ENCODE results near the gene BCAT1.
"Not testable (repeated sequence)": the region's sequence is repeated elsewhere in the genome, so short reads cannot be mapped to it uniquely, and the experiment has no call there.

The BCAT1 gene

DNA sequence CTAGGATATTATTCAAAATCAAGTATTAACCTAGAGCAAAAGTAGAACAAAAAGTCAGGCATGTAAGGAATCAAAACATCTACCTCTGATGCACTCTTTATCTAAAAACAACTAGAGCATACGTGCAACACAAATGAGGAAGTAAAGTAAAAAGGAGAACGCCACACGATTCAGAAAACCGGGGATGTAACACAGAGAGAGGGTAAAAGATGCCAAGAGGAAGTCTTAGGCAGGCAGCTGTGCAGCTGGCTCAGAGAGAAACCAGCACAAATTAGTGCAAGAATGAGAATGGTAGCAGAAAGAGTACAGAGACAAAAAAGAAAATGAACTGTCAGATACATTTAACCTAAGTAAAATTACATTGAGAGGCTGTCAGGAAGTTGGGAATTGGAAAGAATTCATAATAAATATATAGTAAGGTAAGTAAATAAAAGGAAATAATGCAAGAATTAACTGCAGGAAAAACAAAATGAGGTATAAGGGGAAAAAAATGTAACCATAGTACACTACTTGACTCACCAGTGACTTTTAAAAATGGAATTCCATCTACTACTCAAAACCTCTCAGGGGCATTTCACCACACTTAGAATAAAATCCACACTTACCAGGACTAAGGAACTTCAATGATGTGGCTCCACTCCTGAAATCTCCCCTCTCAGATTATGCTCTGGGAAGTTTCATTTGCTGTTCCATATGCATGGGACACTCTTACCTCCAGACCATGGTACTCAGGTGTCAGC is 17.1 kb downstream of the BCAT1 start:
- no peak for DNase-seq (ENCODE audit: low read depth in 1 of 2, low spot score in 1 of 2)
- in situ Hi-C loops (cut with HindIII; ENCODE audit: low pct_unique_long_range_greater_than_20kb, low sequenced_read_pairs): no loop called here
- no peak for TF ChIP-seq JUND (IDR thresholded peaks at IDR 0.05; ENCODE audit: low read depth)

DNA sequence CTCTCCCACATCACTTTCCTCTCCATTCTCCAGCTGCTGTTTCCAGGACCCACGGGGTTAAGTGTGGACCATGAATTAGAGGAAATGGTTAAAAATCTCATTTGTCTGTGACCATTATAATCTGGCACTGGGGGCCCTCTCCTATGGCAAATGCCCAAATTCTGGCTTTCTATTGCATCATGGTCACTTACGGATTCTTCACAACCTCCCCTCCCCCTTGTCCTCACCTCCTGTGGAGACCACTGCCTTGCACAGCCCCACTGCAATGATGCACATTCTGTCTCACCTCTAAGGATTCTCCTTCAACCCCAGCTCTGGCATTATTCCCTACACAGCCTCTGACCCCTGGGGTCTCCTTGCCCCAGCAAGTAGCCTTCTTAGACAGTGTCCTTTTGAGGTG is 18.9 kb downstream of the BCAT1 start:
- DNase-seq (ENCODE audit: low read depth in 1 of 2, low spot score in 1 of 2): no peak
- in situ Hi-C loops (cut with HindIII; ENCODE audit: low pct_unique_long_range_greater_than_20kb, low sequenced_read_pairs): no loop called here
- TF ChIP-seq JUND (IDR thresholded peaks at IDR 0.05; ENCODE audit: low read depth): no peak

DNA sequence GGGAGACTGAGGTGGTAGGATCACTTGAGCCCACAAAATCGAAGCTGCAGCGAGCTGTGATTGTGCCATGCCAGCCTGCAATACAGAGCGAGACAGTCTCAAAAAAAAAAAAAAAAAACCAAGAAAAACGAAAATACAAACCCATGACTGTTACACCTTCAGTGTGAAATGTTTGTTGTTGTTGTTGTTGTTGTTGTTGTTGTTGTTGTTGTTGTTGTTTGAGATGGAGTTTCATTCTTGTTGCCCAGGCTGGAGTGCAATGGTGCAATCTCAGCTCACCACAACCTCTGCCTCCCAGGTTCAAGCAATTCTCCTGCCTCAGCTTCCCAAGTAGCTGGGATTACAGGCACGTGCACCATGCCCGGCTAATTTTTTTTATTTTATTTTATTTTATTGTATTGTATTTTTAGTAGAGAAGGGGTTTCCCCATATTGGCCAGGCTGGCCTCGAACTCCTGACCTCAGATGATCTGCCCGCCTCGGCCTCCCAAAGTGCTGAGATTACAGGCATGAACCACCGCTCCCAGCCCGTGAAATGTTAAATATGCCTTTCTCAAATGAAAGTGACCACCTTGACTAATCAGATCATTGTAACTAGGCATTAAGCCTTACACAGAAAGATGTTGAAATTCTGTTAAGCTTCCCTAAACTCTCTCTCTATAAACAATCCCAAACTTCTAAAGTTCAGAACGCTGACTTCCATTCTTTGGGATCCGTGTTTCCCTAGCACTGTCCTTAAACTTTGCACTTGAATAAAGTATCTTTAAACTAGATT is 20.2 kb downstream of the BCAT1 start:
- DNase-seq (ENCODE audit: low read depth in 1 of 2, low spot score in 1 of 2); in situ Hi-C loops (cut with HindIII; ENCODE audit: low pct_unique_long_range_greater_than_20kb, low sequenced_read_pairs): not testable (repeated sequence)

DNA sequence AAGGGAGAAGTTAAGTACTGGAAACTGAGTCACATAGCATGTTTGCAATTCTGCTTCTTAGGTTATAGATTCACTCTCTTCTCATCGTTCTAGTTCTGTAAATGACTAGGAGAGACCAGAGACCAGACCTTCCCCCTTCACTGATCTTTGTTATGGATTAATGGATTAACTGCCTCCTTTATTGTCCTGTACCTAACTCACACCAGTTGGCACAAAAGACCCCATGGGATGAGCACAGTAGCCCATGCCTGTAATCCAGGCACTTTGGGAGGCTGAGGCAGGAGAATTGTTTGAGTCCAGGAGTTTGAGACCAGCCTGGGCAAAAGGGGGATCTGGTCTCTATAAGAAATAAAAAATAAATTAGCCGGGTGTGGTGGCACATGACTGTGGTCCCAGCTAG is 20.8 kb downstream of the BCAT1 start:
- in situ Hi-C loops (cut with HindIII; ENCODE audit: low pct_unique_long_range_greater_than_20kb, low sequenced_read_pairs): no loop called here
- TF ChIP-seq JUND (IDR thresholded peaks at IDR 0.05; ENCODE audit: low read depth): no peak
- DNase-seq (ENCODE audit: low read depth in 1 of 2, low spot score in 1 of 2): no peak

DNA sequence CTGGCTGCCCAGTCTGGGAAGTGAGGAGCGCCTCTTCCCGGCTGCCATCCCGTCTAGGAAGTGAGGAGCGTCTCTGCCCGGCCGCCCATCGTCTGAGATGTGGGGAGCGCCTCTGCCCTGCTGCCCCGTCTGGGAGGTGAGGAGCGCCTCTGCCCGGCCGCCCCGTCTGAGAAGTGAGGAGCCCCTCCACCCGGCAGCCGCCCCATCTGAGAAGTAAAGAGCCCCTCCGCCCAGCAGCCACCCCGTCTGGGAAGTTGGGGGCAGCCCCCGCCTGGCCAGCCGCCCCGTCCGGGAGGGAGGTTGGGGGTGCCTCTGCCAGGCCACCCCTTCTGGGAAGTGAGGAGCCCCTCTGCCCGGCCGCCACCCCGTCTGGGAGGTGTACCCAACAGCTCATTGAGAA is 22.8 kb downstream of the BCAT1 start:
- in situ Hi-C loops (cut with HindIII; ENCODE audit: low pct_unique_long_range_greater_than_20kb, low sequenced_read_pairs): not testable (repeated sequence)

DNA sequence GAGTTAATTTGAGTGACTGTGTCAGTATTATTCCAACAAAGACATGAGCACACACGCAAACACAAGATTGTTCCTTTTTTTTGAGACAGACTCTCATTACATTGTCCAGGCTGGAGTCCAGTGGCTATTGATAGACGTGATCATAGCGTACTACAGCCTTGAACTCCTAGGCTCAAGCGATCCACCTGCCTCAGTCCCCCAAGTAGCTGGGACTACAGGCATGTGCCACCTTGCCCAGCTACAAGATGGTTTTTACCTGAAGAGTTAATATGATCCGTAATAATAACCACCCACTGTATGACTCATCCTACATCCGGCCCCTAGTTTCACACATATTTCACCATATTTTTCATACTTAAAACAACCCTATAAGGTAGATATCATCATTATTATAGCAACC is 26.8 kb downstream of the BCAT1 start:
- in situ Hi-C loops (cut with HindIII; ENCODE audit: low pct_unique_long_range_greater_than_20kb, low sequenced_read_pairs): no loop called here
- no peak for TF ChIP-seq JUND (IDR thresholded peaks at IDR 0.05; ENCODE audit: low read depth)
- no peak for DNase-seq (ENCODE audit: low read depth in 1 of 2, low spot score in 1 of 2)

More for the DNA sequence above, 22.8 kb downstream of the BCAT1 start:
- DNase-seq (ENCODE audit: low read depth in 1 of 2, low spot score in 1 of 2): not testable (repeated sequence)

DNA sequence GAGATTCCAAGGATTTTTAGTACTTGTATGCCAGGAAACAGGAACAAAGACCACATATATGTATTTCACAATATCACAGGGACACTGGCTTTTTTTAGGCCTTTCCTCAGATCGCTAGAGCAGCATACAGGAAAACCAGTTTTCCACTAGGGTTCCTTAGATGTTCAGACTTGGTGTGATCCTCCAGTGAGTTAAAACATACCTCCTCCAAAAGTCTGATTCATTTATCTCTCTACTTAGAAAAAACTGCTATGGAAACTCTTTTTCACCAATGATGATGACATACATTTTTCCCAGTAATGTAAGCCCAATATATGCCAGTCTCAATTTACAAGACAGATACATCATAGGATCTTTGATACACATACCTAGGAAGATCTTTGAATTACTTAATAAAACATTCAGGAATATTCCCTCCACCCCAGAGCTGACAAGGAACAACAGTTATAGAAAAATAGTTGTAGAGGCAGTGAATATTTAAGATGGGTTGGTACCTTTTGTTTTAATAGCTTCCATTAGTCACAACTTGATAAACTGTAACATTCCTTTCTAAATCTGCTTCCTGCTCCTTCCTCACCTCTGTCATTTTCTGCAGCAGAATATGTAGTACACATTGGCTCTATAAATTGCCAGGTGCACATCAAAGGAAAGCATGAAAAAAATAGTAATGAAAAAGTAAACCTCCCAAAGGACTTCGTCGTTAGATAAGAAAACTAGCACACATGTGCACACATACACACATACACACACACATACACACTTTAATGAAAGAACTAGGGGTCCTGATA is 27.5 kb downstream of the BCAT1 start:
- TF ChIP-seq JUND (IDR thresholded peaks at IDR 0.05; ENCODE audit: low read depth): no peak
- no peak for DNase-seq (ENCODE audit: low read depth in 1 of 2, low spot score in 1 of 2)
- in situ Hi-C loops (cut with HindIII; ENCODE audit: low pct_unique_long_range_greater_than_20kb, low sequenced_read_pairs): no loop called here

DNA sequence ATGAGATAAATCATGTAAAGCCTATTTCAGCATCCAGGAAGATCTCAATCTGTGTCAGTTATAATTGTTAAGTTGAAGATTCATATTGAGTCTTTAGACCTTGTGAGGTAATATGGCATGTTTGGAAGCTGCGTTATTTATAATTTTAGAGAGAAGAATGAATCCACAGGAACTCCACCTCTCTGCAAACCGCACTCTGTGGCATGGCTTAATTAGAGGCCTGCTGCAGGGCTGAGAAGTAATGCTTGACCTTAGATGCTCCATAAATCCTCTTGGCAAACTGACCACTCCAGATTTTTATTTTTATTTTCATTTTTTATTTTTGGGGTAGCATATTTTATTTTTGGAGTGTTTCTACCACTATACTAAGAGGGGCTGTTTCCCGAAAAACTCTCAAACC is 28.8 kb downstream of the BCAT1 start:
- DNase-seq (ENCODE audit: low read depth in 1 of 2, low spot score in 1 of 2): no peak
- no peak for TF ChIP-seq JUND (IDR thresholded peaks at IDR 0.05; ENCODE audit: low read depth)
- in situ Hi-C loops (cut with HindIII; ENCODE audit: low pct_unique_long_range_greater_than_20kb, low sequenced_read_pairs): no loop called here

DNA sequence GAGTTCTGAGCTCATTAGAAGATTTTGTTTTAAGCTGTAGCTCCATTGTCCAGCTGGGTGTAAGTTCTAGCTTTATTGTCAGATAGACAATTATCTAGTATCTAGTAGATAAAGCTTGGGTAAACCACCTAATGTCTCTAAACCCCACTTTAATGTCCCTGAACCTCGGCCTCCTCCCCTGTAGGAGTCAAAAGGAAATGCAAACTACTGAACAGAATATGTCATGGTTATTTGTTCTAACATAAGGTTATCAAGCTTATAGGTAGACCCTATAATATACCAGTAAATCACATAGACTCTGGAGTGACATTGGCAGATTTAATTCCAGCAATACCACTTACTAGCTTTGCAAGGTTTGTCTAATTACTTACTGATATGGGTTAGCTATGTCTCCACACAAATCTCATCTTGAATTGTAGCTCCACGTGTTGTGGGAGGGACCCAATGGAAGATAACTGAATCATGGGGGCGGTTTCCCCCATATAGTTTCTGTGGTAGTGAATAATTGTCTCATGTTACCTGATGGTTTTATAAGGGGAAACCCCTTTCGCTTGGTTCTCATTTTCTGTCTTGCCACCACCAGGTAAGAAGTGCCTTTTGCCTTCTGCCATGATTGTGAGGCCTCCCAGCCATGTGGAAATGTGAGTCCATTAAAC is 29.4 kb downstream of the BCAT1 start:
- no peak for TF ChIP-seq JUND (IDR thresholded peaks at IDR 0.05; ENCODE audit: low read depth)
- no peak for DNase-seq (ENCODE audit: low read depth in 1 of 2, low spot score in 1 of 2)
- in situ Hi-C loops (cut with HindIII; ENCODE audit: low pct_unique_long_range_greater_than_20kb, low sequenced_read_pairs): no loop called here

DNA sequence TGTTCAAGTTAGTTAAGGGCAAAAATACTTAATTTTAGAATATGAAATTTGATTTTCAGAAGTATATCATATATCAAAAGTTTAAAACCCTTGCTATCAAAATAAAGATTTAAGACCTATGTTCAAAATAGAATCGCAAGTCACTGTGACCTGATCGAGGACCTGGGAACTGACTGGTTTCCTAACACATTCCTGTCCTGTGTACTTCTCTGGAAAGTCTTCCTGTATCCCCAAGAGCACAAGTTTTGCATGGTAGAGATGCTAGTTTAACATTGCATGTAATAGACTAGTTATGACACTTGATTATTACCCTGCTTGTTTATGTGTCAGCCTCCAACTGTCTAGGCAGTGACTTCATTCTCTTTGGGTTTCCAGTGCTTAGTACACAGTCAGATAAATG is 30.3 kb downstream of the BCAT1 start:
- in situ Hi-C loops (cut with HindIII; ENCODE audit: low pct_unique_long_range_greater_than_20kb, low sequenced_read_pairs): no loop called here
- DNase-seq (ENCODE audit: low read depth in 1 of 2, low spot score in 1 of 2): no peak

DNA sequence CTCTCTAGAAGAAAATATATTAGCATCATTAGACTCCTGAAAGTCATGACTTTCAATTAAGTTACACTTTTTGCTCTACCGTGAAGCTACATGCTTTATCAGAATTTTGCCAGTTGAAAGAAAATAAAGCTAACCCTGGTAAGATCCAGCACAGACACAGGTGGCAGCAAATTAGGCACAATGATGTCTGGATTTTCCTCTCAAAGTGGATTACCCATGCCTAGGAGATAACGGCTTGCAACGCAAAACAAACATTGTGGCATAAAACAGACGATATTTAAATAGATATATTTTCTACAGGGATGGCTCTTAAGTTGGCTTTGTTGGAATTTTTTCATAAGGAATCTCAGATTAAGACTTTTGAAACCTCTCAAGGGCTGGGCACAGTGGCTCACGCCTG is 33.4 kb downstream of the BCAT1 start:
- no peak for DNase-seq (ENCODE audit: low read depth in 1 of 2, low spot score in 1 of 2)
- in situ Hi-C loops (cut with HindIII; ENCODE audit: low pct_unique_long_range_greater_than_20kb, low sequenced_read_pairs): no loop called here
- TF ChIP-seq JUND (IDR thresholded peaks at IDR 0.05; ENCODE audit: low read depth): no peak

More for the DNA sequence above, 30.3 kb downstream of the BCAT1 start:
- TF ChIP-seq JUND (IDR thresholded peaks at IDR 0.05; ENCODE audit: low read depth): no peak

DNA sequence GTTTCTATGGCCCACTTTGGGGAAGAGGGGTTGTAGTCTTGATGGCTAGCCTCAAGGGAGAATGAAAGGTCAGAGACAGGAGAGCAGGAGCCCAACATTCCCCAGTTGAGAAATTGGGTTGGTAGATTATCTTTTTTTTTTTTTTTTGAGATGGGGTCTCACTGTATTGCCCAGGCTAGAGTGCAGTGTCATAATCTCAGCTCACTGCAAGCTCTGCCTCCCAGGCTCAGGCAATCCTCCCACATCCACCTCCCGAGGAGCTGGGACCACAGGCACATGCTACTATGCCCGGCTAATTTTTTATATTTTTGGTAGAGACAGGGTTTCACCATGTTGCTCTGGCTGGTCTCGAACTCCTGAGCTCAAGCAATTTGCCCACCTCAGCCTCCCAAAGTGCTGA is 34.9 kb downstream of the BCAT1 start:
- TF ChIP-seq JUND (IDR thresholded peaks at IDR 0.05; ENCODE audit: low read depth): no peak
- in situ Hi-C loops (cut with HindIII; ENCODE audit: low pct_unique_long_range_greater_than_20kb, low sequenced_read_pairs): no loop called here
- no peak for DNase-seq (ENCODE audit: low read depth in 1 of 2, low spot score in 1 of 2)

Measured in T47D (cell line).